GM12878 (cell line): ENCODE results near the gene BAZ1B. TPM values are rescaled to one million over a fixed set of nuclear protein-coding genes. Genes with fewer than 3 reads are reported as not detected.

Experiments used
- ATAC-seq: fragments of 200-7000 bp; cut with Tn5 transposase; 3 replicates; pipeline ENCODE4 v1.9.1; 2020; ENCODE audit warnings: mild to moderate bottlenecking, moderate library complexity
- BruUV-seq: library from RNA; stranded (reverse); fragments of 400-500 nt; replicated peaks from 2 replicates; lab custom pipeline; 2021; lab: Mats Ljungman, UMichigan
- CTCF ChIA-PET: fragments of 300-600 bp; sonication (Branson Sonifier 250); formaldehyde crosslinking; extraction: SDS; loops from one replicate; lab custom pipeline; 2021; ENCODE audit warnings: inconsistent platforms; lab: Yijun Ruan, JAX
- POLR2A ChIA-PET: fragments of 350-600 bp; formaldehyde crosslinking; extraction: SDS; loops from one replicate; lab custom pipeline; 2021; ENCODE audit warnings: inconsistent platforms; lab: Charles Lee
- RAD21 ChIA-PET: fragments of 300-600 bp; sonication (Branson Sonifier 250); formaldehyde crosslinking; loops from one replicate; lab custom pipeline; 2023; ENCODE audit warnings: antibody characterized with exemption; ENCODE audit not compliant: unreplicated experiment; lab: Charles Lee
- SMC1A ChIA-PET: fragments of 300-600 bp; sonication (Branson Sonifier 250); formaldehyde crosslinking; loops from one replicate; lab custom pipeline; 2023; ENCODE audit not compliant: unreplicated experiment, uncharacterized antibody; lab: Charles Lee
- DNase-seq: peaks from one replicate; pipeline ENCODE4 v3.0.0-alpha.2; 2011; ENCODE audit warnings: low read depth, low spot score
- FAIRE-seq: peaks from 3 replicates; lab custom pipeline; 2011; peaks lifted over from hg19 to GRCh38; lab: Jason Lieb, UNC
- H2AFZ ChIP-seq: 2 replicates; pipeline ENCODE4 v1.6.0; 2011; ENCODE audit warnings: low read depth, low read length, control low read depth; ENCODE audit not compliant: control insufficient read depth
- H3K27ac ChIP-seq: 2 replicates; pipeline ENCODE4 v1.5.1; 2011; ENCODE audit warnings: control low read depth; ENCODE audit not compliant: control insufficient read depth, insufficient read depth
- H3K27me3 ChIP-seq, 2 experiments: replicated peaks in 1 of 2; 2 replicates each; pipeline versions ENCODE4 v1.6.0 to v1.6.1; 2011; ENCODE audit warnings: low read length in 1 of 2; ENCODE audit not compliant: control insufficient read depth in 2 of 2, insufficient read depth in 2 of 2
- H3K36me3 ChIP-seq, 2 experiments: 2 replicates each; pipeline ENCODE4 v1.5.1; 2011; ENCODE audit warnings: low read length in 1 of 2; ENCODE audit not compliant: control insufficient read depth in 2 of 2, insufficient read depth in 2 of 2
- H3K4me1 ChIP-seq: 2 replicates; pipeline ENCODE4 v1.6.1; 2011; ENCODE audit warnings: mild to moderate bottlenecking, low read length, moderate library complexity, mixed read lengths; ENCODE audit not compliant: control insufficient read depth, insufficient read depth
- H3K4me2 ChIP-seq: 2 replicates; pipeline ENCODE4 v1.6.0; 2011; ENCODE audit warnings: control low read depth; ENCODE audit not compliant: control insufficient read depth, insufficient read depth
- H3K4me3 ChIP-seq: fragments of 200-600 bp; sonication (generic); 2 replicates; pipeline ENCODE4 v1.5.1; 2016
- H3K79me2 ChIP-seq: 2 replicates; pipeline ENCODE4 v1.6.0; 2011; ENCODE audit warnings: low read length; ENCODE audit not compliant: control insufficient read depth, insufficient read depth
- H3K9ac ChIP-seq: 2 replicates; pipeline ENCODE4 v1.8.0; 2011; ENCODE audit warnings: low read length, control low read depth, mixed read lengths; ENCODE audit not compliant: control insufficient read depth, insufficient read depth
- H3K9me3 ChIP-seq: replicated peaks from 3 replicates; pipeline ENCODE4 v1.5.1; 2011; ENCODE audit warnings: mild to moderate bottlenecking, low read length; ENCODE audit not compliant: control insufficient read depth, insufficient read depth
- H4K20me1 ChIP-seq: 2 replicates; pipeline ENCODE4 v1.6.0; 2011; ENCODE audit not compliant: control insufficient read depth, insufficient read depth
- BACH1 ChIP-seq: fragments of 450-650 bp; IDR thresholded peaks from 2 replicates; pipeline ENCODE4 v1.6.1; 2017; ENCODE audit warnings: mild to moderate bottlenecking, borderline replicate concordance
- ETV6 ChIP-seq, 2 experiments: fragments of 450-650 bp in 1 of 2; IDR thresholded peaks in 1 of 2; conservative IDR thresholded peaks in 1 of 2; 2 replicates each; pipeline ENCODE4 v1.6.1; 2014; ENCODE audit warnings: antibody characterized with exemption in 1 of 2, borderline replicate concordance in 1 of 2, low read depth in 1 of 2, mild to moderate bottlenecking in 1 of 2, moderate library complexity in 1 of 2
- HDAC6 ChIP-seq: fragments of 200-600 bp; sonication (generic); IDR thresholded peaks from one replicate; pipeline ENCODE4 v1.8.0; 2017; ENCODE audit warnings: antibody characterized with exemption; ENCODE audit not compliant: unreplicated experiment
- IKZF1 ChIP-seq: fragments of 450-650 bp; conservative IDR thresholded peaks from 2 replicates; pipeline ENCODE4 v1.6.1; 2017; ENCODE audit warnings: antibody characterized with exemption, mild to moderate bottlenecking
- KDM1A ChIP-seq: fragments of 200-600 bp; sonication (generic); IDR thresholded peaks from 2 replicates; pipeline ENCODE4 v1.6.1; 2016; ENCODE audit warnings: borderline replicate concordance
- MYC ChIP-seq: IDR thresholded peaks from 2 replicates; pipeline ENCODE4 v1.6.1; 2011; ENCODE audit warnings: mild to moderate bottlenecking, low read length, moderate library complexity, inconsistent platforms; ENCODE audit not compliant: insufficient read depth, insufficient replicate concordance, insufficient read length, severe bottlenecking
- NBN ChIP-seq: fragments of 450-650 bp; IDR thresholded peaks from 2 replicates; pipeline ENCODE4 v1.6.1; 2016
- SMARCA5 ChIP-seq: fragments of 450-650 bp; IDR thresholded peaks from 2 replicates; pipeline ENCODE4 v1.6.1; 2017; ENCODE audit warnings: mild to moderate bottlenecking
- SP1 ChIP-seq: IDR thresholded peaks from one replicate; pipeline ENCODE4 v1.6.1; 2011; ENCODE audit warnings: low read depth, low read length
- STAT1 ChIP-seq: fragments of 450-650 bp; conservative IDR thresholded peaks from 2 replicates; pipeline ENCODE4 v1.6.1; 2014; ENCODE audit warnings: antibody characterized with exemption, mild to moderate bottlenecking
- WRNIP1 ChIP-seq: IDR thresholded peaks from 2 replicates; pipeline ENCODE4 v1.6.1; 2011; ENCODE audit warnings: low read depth, low read length, improper control_type of control experiment, borderline replicate concordance
- WGBS: methylation state at CpG from one replicate; pipeline ENCODE4 v1.1.6; 2016; ENCODE audit warnings: low lambda C conversion rate; ENCODE audit not compliant: insufficient replicate concordance, insufficient coverage; ENCODE audit errors: missing lambda C conversion rate; 5-methylcytosine and 5-hydroxymethylcytosine counted together
- in situ Hi-C: fragments of 300-500 bp; cut with MboI; formaldehyde crosslinking; loops from 9 replicates; pipeline ENCODE4 v1.14.3; 2018; ENCODE audit warnings: mixed read lengths
- intact Hi-C: fragments of 100-400 bp; cut with micrococcal nuclease; formaldehyde crosslinking; loops from one replicate; pipeline ENCODE4 v1.14.2; 2022; ENCODE audit not compliant: unreplicated experiment
- polyA plus RNA-seq, 11 experiments: library from polyadenylated mRNA; depleted of rRNA in 4 of 11; unstranded in 6 of 11; stranded (reverse) in 5 of 11; fragments of >200 nt; fragmentation: Nextera tagmentation in 4 of 11; fragmentation: Illumina TruSeq in 1 of 11; extraction: Ambion mirVana in 4 of 11; extraction: Trizol in 1 of 11; gene quantifications; 1 replicate in 1 of 11; 2 replicates in 10 of 11; pipeline versions ENCODE4 v1.2.1 to v1.2.3, GENCODE V29; 2011 to 2016; ENCODE audit warnings: inconsistent platforms in 2 of 11, missing spikeins in 2 of 11, low read depth in 1 of 11
- total RNA-seq, 4 experiments: library from RNA; depleted of rRNA in 3 of 4; stranded (reverse); fragments of >200 nt in 3 of 4; fragmentation: Illumina TruSeq in 1 of 4; extraction: Trizol in 1 of 4; gene quantifications; 2 replicates each; pipeline versions ENCODE4 v1.2.1 to v1.2.3, GENCODE V29; 2013 to 2021
- TF ChIP-seq, protein P1 (sequence below): IDR thresholded peaks from 2 replicates; pipeline ENCODE4 v1.6.1; 2011; ENCODE audit warnings: low read depth, low read length, improper control_type of control experiment, borderline replicate concordance
- TF ChIP-seq, protein P2 (sequence below): fragments of 450-650 bp; formaldehyde crosslinking; IDR thresholded peaks from 2 replicates; pipeline ENCODE4 v1.4.0; 2020; ENCODE audit warnings: mild to moderate bottlenecking, moderate library complexity
- TF ChIP-seq, protein P3 (sequence below): fragments of 450-650 bp; IDR thresholded peaks from 2 replicates; pipeline ENCODE4 v1.6.1; 2017; ENCODE audit warnings: mild to moderate bottlenecking, moderate library complexity
- TF ChIP-seq, protein P4 (sequence below): IDR thresholded peaks from 2 replicates; pipeline ENCODE4 v1.6.1; 2012; ENCODE audit warnings: low read depth, low read length, improper control_type of control experiment

Gene BAZ1B
- total and polyA plus RNA-seq, 10 of the 15 experiments (the other 5 are each of a cell fraction or from before 2014, with no cell fraction given), result 14.0 to 77.4 (median 36.2) TPM

DNA sequence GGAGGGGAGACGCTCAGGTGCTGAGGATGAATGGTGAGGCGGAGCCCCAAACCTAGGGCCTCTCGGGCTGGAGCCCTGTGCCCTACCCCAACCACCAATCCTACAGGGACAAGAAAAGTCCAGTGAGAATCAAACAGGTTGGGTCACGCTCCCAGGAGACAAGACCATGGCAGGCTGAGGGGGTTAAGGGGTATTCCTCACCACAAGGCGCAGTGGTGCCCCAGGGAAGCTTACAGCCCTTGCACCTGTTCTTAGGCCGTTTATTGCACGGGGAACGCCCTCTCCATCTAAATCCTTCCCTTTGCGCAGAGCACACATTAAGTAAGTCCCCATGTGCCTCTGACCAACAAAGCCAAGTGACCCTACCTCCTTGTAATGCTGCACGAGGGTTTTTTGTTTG lies 85.0 kb downstream of the BAZ1B start:
- ChIA-PET RAD21 (no interaction called here), SMC1A (interaction anchor here (1.0 kb wide), 1 partner anchor 15 kb away, joined by 3 read pairs; no protein-coding TSS in a partner anchor), CTCF (interaction anchor here (1.0 to 1.6 kb wide), 2 partner anchors 10 to 15 kb away, joined by 3 to 5 read pairs; no protein-coding TSS in a partner anchor), POLR2A (no interaction called here)
- BruUV-seq, result no TSS peak
- Histone ChIP-seq H3K79me2 (no peaks in the 10 kb centered on the region), H4K20me1 (no peaks in the 10 kb centered on the region), H2AFZ (no peak overlapping the region), H3K27me3 (no peaks in the 10 kb centered on the region), H3K27ac (no peak overlapping the region), H3K4me2 (no peak overlapping the region), H3K36me3 (peaks cover 7 to 8% of the 10 kb centered on the region in 2 experiments), H3K9ac (no peak overlapping the region), H3K4me3 (no peak overlapping the region), H3K9me3 (no peaks in the 10 kb centered on the region), H3K4me1 (no peaks in the 10 kb centered on the region)
- no peak for ATAC-seq
- no peak for DNase-seq
- in situ Hi-C loops, result no loop called here
- intact Hi-C loops, result no loop called here
- WGBS, result 17% methylated on average over 10 of the region's 10 CpGs
- FAIRE-seq, result no peak
- TF ChIP-seq MYC (no peak), WRNIP1 (no peak), BACH1 (no peak), IKZF1 (no peak), STAT1 (no peak), NBN (no peak), KDM1A (no peak), SMARCA5 (no peak), SP1 (no peak), ETV6 (conservative IDR thresholded peaks at IDR 0.05 in 1 of 2, IDR thresholded peaks at IDR 0.05 in 1 of 2; ENCODE audit: borderline replicate concordance in 1 of 2, low read depth in 1 of 2) (no peak), HDAC6 (no peak)
- TF ChIP-seq, protein P1, sequence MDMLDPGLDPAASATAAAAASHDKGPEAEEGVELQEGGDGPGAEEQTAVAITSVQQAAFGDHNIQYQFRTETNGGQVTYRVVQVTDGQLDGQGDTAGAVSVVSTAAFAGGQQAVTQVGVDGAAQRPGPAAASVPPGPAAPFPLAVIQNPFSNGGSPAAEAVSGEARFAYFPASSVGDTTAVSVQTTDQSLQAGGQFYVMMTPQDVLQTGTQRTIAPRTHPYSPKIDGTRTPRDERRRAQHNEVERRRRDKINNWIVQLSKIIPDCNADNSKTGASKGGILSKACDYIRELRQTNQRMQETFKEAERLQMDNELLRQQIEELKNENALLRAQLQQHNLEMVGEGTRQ, result no peak
- TF ChIP-seq, protein P2, sequence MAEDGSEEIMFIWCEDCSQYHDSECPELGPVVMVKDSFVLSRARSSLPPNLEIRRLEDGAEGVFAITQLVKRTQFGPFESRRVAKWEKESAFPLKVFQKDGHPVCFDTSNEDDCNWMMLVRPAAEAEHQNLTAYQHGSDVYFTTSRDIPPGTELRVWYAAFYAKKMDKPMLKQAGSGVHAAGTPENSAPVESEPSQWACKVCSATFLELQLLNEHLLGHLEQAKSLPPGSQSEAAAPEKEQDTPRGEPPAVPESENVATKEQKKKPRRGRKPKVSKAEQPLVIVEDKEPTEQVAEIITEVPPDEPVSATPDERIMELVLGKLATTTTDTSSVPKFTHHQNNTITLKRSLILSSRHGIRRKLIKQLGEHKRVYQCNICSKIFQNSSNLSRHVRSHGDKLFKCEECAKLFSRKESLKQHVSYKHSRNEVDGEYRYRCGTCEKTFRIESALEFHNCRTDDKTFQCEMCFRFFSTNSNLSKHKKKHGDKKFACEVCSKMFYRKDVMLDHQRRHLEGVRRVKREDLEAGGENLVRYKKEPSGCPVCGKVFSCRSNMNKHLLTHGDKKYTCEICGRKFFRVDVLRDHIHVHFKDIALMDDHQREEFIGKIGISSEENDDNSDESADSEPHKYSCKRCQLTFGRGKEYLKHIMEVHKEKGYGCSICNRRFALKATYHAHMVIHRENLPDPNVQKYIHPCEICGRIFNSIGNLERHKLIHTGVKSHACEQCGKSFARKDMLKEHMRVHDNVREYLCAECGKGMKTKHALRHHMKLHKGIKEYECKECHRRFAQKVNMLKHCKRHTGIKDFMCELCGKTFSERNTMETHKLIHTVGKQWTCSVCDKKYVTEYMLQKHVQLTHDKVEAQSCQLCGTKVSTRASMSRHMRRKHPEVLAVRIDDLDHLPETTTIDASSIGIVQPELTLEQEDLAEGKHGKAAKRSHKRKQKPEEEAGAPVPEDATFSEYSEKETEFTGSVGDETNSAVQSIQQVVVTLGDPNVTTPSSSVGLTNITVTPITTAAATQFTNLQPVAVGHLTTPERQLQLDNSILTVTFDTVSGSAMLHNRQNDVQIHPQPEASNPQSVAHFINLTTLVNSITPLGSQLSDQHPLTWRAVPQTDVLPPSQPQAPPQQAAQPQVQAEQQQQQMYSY, result no peak
- TF ChIP-seq, protein P3, sequence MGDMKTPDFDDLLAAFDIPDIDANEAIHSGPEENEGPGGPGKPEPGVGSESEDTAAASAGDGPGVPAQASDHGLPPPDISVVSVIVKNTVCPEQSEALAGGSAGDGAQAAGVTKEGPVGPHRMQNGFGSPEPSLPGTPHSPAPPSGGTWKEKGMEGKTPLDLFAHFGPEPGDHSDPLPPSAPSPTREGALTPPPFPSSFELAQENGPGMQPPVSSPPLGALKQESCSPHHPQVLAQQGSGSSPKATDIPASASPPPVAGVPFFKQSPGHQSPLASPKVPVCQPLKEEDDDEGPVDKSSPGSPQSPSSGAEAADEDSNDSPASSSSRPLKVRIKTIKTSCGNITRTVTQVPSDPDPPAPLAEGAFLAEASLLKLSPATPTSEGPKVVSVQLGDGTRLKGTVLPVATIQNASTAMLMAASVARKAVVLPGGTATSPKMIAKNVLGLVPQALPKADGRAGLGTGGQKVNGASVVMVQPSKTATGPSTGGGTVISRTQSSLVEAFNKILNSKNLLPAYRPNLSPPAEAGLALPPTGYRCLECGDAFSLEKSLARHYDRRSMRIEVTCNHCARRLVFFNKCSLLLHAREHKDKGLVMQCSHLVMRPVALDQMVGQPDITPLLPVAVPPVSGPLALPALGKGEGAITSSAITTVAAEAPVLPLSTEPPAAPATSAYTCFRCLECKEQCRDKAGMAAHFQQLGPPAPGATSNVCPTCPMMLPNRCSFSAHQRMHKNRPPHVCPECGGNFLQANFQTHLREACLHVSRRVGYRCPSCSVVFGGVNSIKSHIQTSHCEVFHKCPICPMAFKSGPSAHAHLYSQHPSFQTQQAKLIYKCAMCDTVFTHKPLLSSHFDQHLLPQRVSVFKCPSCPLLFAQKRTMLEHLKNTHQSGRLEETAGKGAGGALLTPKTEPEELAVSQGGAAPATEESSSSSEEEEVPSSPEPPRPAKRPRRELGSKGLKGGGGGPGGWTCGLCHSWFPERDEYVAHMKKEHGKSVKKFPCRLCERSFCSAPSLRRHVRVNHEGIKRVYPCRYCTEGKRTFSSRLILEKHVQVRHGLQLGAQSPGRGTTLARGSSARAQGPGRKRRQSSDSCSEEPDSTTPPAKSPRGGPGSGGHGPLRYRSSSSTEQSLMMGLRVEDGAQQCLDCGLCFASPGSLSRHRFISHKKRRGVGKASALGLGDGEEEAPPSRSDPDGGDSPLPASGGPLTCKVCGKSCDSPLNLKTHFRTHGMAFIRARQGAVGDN, result no peak
- TF ChIP-seq, protein P4, sequence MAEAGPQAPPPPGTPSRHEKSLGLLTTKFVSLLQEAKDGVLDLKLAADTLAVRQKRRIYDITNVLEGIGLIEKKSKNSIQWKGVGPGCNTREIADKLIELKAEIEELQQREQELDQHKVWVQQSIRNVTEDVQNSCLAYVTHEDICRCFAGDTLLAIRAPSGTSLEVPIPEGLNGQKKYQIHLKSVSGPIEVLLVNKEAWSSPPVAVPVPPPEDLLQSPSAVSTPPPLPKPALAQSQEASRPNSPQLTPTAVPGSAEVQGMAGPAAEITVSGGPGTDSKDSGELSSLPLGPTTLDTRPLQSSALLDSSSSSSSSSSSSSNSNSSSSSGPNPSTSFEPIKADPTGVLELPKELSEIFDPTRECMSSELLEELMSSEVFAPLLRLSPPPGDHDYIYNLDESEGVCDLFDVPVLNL, result no peak
